Measurements from ENCODE around the gene TP63. TPM values are rescaled to one million over a fixed set of nuclear protein-coding genes. Genes with fewer than 3 reads are reported as not detected.

The TP63 gene
- total and polyA plus RNA-seq, 2 experiments from 2014 or later = not detected

- Histone ChIP-seq H3K27me3 (ENCODE audit: insufficient read depth) (peaks cover 67% of the 10 kb centered on the region), H3K4me2 (no peak overlapping the region)
Observed at GRCh38 chr3:189773056-189773455, 141.9 kb downstream of the TP63 start.

More at GRCh38 chr3:189773056-189773455, 141.9 kb downstream of the TP63 start:
- no peaks in the 10 kb centered on the region for H3K36me3 Mint-ChIP-seq (ENCODE audit: low read depth)
- H3K9me2 ChIP-seq (ENCODE audit: insufficient read depth) = no peaks in the 10 kb centered on the region
- peaks cover 8% of the 10 kb centered on the region; the same call in 2 of the 3 replicates for H3K4me1 Mint-ChIP-seq
- no peaks in the 10 kb centered on the region for H3K9me3 Mint-ChIP-seq
- no peak for DNase-seq (ENCODE audit: low spot score)
- no peak for TF ChIP-seq CTCF (conservative IDR thresholded peaks at IDR 0.05; ENCODE audit: low read depth in 2 of 2)
- TF ChIP-seq EZH2phosphoT487 (IDR thresholded peaks at IDR 0.05; ENCODE audit: unreplicated experiment) = no peak
- no peak for TF ChIP-seq REST (IDR thresholded peaks at IDR 0.05; ENCODE audit: unreplicated experiment)
- TF ChIP-seq ETS1 (IDR thresholded peaks at IDR 0.05) = no peak
- no peak for TF ChIP-seq ZNF462 (CRISPR knock-in tag; IDR thresholded peaks at IDR 0.05)
- TF ChIP-seq POLR2AphosphoS5 (IDR thresholded peaks at IDR 0.05; ENCODE audit: low read depth) = no peak
- TF ChIP-seq JUNB (IDR thresholded peaks at IDR 0.05; ENCODE audit: unreplicated experiment) = no peak
- no peak for TF ChIP-seq ZNF331 (CRISPR knock-in tag; IDR thresholded peaks at IDR 0.05; ENCODE audit: low read depth)
- no peak for TF ChIP-seq ZNF114 (CRISPR knock-in tag; IDR thresholded peaks at IDR 0.05)
- TF ChIP-seq NANOG (IDR thresholded peaks at IDR 0.05; ENCODE audit: borderline replicate concordance) = no peak
- no peak for TF ChIP-seq CREB1 (CRISPR knock-in tag; IDR thresholded peaks at IDR 0.05; ENCODE audit: low read depth)
- no peak for TF ChIP-seq STAT1 (IDR thresholded peaks at IDR 0.05; ENCODE audit: unreplicated experiment)
- no peak for TF ChIP-seq EZH2 (IDR thresholded peaks at IDR 0.05; ENCODE audit: low read depth, unreplicated experiment)
- H4K20me1 ChIP-seq (replicated peaks; ENCODE audit: insufficient read depth) = no peaks in the 10 kb centered on the region
- ATAC-seq = no peak
- H3K36me3 ChIP-seq (ENCODE audit: insufficient read depth) = no peaks in the 10 kb centered on the region
- H3K4me3 Mint-ChIP-seq = no peak overlapping the region
- H3K4me3 ChIP-seq = no peak overlapping the region
- H3K27ac ChIP-seq (ENCODE audit: low read depth) = no peak overlapping the region
- H3F3A ChIP-seq (replicated peaks; ENCODE audit: low read depth) = no peaks in the 10 kb centered on the region
- no peaks in the 10 kb centered on the region for H3K4me1 ChIP-seq (ENCODE audit: insufficient read depth)
- no peaks in the 10 kb centered on the region for H3K79me2 ChIP-seq (replicated peaks; ENCODE audit: insufficient read depth)
- H3K27me3 Mint-ChIP-seq (ENCODE audit: insufficient read depth, low read depth, poor library complexity) = peaks cover 57% of the 10 kb centered on the region
- no peak overlapping the region for H3K27ac Mint-ChIP-seq
- no peak overlapping the region for H2AFZ ChIP-seq

All from GM23338 (cell line).